Measurements from ENCODE around the gene LRG1. TPM values are rescaled to one million over a fixed set of nuclear protein-coding genes. Genes with fewer than 3 reads are reported as not detected.

LRG1 gene
- total RNA-seq, 1 donor from 2014 or later = 0.25 TPM

GRCh38 chr19:4499318-4499717 is 40.5 kb downstream of the LRG1 start:
- Histone ChIP-seq H3K4me3 (ENCODE audit: low read depth, low read length) (no peak overlapping the region), H3K27me3 (ENCODE audit: control insufficient read depth, insufficient read depth, low read length) (no peaks in the 10 kb centered on the region), H3K36me3 (ENCODE audit: control insufficient read depth, insufficient read depth, low read length) (peaks cover 1% of the 10 kb centered on the region)
- DNase-seq (ENCODE audit: low read depth) = no peak
- TF ChIP-seq, protein P1, sequence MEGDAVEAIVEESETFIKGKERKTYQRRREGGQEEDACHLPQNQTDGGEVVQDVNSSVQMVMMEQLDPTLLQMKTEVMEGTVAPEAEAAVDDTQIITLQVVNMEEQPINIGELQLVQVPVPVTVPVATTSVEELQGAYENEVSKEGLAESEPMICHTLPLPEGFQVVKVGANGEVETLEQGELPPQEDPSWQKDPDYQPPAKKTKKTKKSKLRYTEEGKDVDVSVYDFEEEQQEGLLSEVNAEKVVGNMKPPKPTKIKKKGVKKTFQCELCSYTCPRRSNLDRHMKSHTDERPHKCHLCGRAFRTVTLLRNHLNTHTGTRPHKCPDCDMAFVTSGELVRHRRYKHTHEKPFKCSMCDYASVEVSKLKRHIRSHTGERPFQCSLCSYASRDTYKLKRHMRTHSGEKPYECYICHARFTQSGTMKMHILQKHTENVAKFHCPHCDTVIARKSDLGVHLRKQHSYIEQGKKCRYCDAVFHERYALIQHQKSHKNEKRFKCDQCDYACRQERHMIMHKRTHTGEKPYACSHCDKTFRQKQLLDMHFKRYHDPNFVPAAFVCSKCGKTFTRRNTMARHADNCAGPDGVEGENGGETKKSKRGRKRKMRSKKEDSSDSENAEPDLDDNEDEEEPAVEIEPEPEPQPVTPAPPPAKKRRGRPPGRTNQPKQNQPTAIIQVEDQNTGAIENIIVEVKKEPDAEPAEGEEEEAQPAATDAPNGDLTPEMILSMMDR (IDR thresholded peaks at IDR 0.05; ENCODE audit: insufficient read depth, low read length, poor library complexity, severe bottlenecking) = no peak

- H3K4me3 ChIP-seq (ENCODE audit: low read depth, low read length) = no peak overlapping the region
- H3K27me3 ChIP-seq (ENCODE audit: control insufficient read depth, insufficient read depth, low read length) = no peaks in the 10 kb centered on the region
- H3K36me3 ChIP-seq (ENCODE audit: control insufficient read depth, insufficient read depth, low read length) = peaks cover 1% of the 10 kb centered on the region
- no peak for DNase-seq (ENCODE audit: low read depth)
- TF ChIP-seq, protein P1 (IDR thresholded peaks at IDR 0.05; ENCODE audit: insufficient read depth, low read length, poor library complexity, severe bottlenecking) = no peak
These were observed 41.1 kb downstream of the LRG1 start for GRCh38 chr19:4498694-4499093.

DNA sequence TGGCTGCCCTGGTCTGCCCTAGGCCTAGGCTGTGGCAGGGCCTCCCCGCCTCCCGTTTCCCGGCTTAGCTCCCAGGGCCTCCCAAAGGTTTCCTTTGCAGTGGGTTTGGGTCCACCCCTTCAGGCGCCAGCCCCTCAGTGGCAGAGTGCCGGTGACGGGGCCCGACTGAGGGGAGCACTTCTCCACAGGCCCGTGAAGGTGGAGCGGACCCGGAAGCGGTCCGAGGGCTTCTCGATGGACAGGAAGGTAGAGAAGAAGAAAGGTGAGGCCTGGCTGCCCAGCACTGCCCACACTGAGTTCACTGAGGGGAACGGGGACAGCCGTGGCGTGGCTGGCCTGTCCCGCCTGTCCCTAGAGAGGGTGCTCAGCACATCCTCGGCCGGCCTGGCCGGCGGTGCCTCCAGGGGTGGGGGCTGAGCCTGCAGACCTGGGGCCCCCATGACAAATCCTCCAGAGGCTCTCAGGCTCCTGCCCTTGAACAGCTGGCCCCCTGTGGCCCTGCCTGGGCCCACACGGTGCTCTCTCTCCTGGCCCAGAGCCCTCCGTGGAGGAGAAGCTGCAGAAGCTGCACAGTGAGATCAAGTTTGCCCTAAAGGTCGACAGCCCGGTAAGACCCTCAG is 42.0 kb downstream of the LRG1 start:
- TF ChIP-seq, protein P1 (IDR thresholded peaks at IDR 0.05; ENCODE audit: insufficient read depth, low read length, poor library complexity, severe bottlenecking) = no peak
- no peak for DNase-seq (ENCODE audit: low read depth)
- Histone ChIP-seq H3K36me3 (ENCODE audit: control insufficient read depth, insufficient read depth, low read length) (peaks cover 1% of the 10 kb centered on the region), H3K4me3 (ENCODE audit: low read depth, low read length) (no peak overlapping the region), H3K27me3 (ENCODE audit: control insufficient read depth, insufficient read depth, low read length) (no peaks in the 10 kb centered on the region)

GRCh38 chr19:4496304-4496703 is 43.5 kb downstream of the LRG1 start:
- Histone ChIP-seq H3K4me3 (ENCODE audit: low read depth, low read length) (no peak overlapping the region), H3K36me3 (ENCODE audit: control insufficient read depth, insufficient read depth, low read length) (peaks cover 7% of the 10 kb centered on the region), H3K27me3 (ENCODE audit: control insufficient read depth, insufficient read depth, low read length) (no peaks in the 10 kb centered on the region)
- no peak for DNase-seq (ENCODE audit: low read depth)
- TF ChIP-seq, protein P1 (IDR thresholded peaks at IDR 0.05; ENCODE audit: insufficient read depth, low read length, poor library complexity, severe bottlenecking) = no peak

DNA sequence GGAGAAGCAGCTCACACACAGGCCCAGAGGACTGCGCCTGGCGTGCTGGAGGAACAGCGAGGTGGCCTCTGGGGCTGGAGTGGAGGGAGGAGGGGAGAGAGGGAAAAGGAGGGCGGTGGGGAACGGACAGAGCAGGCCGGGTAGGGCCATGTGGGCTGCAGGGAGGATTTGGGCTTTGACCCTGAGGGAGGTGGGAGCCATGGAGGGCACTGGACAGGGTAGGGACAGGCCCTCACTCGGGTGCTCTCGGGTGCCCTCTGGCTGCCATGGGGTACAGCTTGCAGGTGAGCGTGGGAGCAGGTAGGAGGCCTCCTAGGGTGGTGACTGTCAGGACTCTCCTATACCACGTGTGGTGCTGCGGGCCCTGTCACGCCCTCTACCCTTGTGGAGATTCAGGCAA is 44.4 kb downstream of the LRG1 start:
- no peak for DNase-seq (ENCODE audit: low read depth)
- TF ChIP-seq, protein P1 (IDR thresholded peaks at IDR 0.05; ENCODE audit: insufficient read depth, low read length, poor library complexity, severe bottlenecking) = peak; percentile 35
- Histone ChIP-seq H3K4me3 (ENCODE audit: low read depth, low read length) (no peak overlapping the region), H3K36me3 (ENCODE audit: control insufficient read depth, insufficient read depth, low read length) (peaks cover 7% of the 10 kb centered on the region), H3K27me3 (ENCODE audit: control insufficient read depth, insufficient read depth, low read length) (no peaks in the 10 kb centered on the region)

DNA sequence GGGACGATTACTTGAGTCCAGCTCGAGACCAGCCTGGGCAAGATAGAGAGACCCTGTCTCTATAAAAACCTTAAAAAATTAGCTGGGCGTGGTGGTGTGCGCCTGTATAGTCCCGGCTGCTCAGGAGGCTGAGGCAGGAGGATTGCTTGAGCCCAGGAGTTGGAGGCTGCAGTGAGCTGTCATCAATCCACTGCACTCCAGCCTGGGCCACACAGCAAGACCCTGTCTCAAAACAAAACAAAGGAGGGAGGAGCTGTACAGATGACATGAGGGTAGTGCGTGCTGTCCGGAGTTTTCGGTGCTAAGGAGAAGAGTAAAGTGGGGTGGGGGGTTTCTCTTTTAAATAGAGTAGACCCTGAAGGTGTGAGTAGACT is 45.2 kb downstream of the LRG1 start:
- Histone ChIP-seq H3K4me3 (ENCODE audit: low read depth, low read length) (no peak overlapping the region), H3K36me3 (ENCODE audit: control insufficient read depth, insufficient read depth, low read length) (peaks cover 8% of the 10 kb centered on the region), H3K27me3 (ENCODE audit: control insufficient read depth, insufficient read depth, low read length) (no peaks in the 10 kb centered on the region)
- DNase-seq (ENCODE audit: low read depth) = no peak
- TF ChIP-seq, protein P1 (IDR thresholded peaks at IDR 0.05; ENCODE audit: insufficient read depth, low read length, poor library complexity, severe bottlenecking) = no peak

All from kidney epithelial cell (primary cell).